HG03064 (cell line): ENCODE data around the gene R3HDM2.
"Not testable (repeated sequence)": the region's sequence is repeated elsewhere in the genome, so short reads cannot be mapped to it uniquely, and the experiment has no call there.

Experiments
- ATAC-seq: cut with Tn5 transposase; IDR thresholded peaks from one replicate; pipeline ENCODE4 v1.9.1; 2021; ENCODE audit warnings: low read depth; ENCODE audit not compliant: unreplicated experiment

R3HDM2 gene

DNA sequence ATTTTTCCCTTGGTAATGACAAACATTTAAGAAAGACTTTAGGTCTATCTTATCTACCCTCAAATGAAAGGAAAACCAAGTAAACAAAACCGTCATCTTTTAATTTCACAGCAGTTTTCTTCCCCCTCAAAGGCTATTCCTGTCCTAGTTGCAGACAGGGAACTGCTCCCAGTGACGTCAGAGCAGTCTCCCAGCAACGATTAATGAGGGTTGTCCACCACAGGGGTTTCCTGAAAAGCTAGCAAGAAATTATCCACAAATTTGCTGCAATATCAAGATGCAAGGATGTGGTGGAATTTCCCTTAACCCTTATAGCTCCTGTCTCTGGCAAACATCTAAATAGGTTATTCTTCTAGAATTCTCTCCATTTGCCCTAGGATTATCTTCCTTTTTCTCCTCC is 90.7 kb downstream of the R3HDM2 start:
- no peak for ATAC-seq

DNA sequence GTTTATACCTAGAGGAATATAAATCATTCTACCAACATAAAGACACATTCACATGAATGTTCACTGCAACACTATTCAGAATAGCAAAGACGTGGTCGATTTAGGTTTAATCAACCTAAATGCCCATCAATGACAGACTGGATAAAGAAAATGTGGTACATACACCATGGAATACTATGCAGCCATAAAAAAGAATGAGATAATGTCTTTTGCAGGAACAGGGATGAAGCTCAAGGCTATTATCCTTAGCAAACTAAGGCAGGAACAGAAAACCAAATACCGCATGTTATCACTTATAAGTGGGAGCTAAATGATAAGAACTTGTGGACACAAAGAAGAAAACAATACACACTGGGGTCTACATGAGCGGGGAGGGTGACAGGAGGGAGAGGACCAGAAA is 94.5 kb downstream of the R3HDM2 start:
- ATAC-seq = not testable (repeated sequence)

DNA sequence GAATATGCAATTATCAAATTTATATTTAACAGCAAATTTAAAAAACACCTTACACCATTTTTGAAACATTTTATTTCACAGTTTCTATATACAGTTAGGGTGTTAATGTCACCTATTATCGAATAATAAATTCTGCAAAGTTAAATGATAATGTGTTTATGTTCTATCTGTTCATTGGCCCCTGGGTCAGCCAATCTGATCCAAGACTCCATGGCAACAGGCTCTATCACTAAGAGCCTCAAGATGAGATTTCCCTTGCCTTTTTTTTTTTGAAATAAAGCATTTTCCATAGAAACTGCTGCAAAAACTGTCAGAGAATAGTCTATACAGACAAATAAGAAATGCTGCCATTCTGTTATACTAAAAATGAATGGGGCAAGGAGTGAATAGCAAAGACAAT is 96.6 kb downstream of the R3HDM2 start:
- ATAC-seq = no peak

GRCh38 chr12:57332646-57333312 is 98.1 kb downstream of the R3HDM2 start:
- no peak for ATAC-seq

DNA sequence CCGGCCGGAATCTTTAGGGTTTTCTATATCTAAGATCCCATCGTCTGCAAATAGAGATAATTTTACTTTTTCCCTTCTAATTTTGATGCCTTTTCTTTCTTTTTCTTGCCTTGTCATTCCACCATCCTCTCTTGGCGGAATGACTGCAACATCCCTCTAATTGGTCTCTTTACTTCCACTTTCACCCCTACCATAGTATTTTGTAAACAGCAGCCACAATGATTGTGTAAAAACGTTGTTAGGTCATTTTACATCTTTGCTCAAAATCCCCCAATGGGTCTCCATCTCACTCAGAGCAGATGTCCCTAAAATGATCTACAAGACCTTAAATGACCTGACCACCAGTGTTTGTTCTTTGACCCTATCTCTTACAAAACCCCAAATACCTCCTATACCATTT is 99.9 kb downstream of the R3HDM2 start:
- ATAC-seq = no peak

DNA sequence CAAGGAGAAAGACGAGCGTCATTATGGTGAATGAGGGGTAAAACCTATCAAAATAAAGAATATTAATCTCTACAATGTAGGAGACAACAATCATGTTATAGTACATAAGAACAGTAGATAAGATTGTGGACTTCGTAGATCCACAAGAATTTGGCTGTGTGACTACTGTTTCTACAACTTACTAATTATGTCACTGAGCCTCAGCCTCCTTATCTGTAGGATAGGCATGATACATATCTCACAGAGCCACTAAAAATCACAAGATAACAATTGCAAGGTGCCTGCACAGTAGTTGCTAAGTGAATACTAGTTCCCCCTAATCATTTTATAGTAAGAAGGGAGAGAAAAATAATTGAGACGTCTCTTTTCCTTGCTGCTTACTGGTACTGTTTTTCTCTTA is 101.6 kb downstream of the R3HDM2 start:
- no peak for ATAC-seq

DNA sequence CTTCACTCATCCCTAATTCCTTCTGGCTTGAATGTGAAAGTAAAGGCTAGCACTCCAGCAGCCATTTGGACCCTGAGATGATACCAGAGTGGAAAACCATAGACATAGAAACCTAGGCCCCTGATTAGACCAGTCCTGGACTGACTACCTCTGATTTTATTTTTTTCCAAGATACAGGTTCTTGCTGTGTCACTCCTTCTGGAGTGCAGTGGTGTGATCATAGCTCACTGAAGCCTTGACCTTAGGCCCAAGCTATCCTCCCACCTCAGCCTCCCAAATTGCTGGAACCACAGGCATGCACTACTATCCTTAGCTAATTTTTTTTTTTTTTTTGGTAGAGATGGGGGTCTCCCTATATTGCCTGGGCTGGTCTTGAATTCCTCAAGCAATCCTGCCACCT is 105.4 kb downstream of the R3HDM2 start:
- ATAC-seq = no peak

- no peak for ATAC-seq
Measured at GRCh38 chr12:57323416-57323815, 107.4 kb downstream of the R3HDM2 start.

GRCh38 chr12:57320639-57321038 is 110.2 kb downstream of the R3HDM2 start:
- no peak for ATAC-seq

GRCh38 chr12:57319678-57320469 is 111.0 kb downstream of the R3HDM2 start:
- ATAC-seq = no peak

GRCh38 chr12:57315681-57316080 is 115.2 kb downstream of the R3HDM2 start:
- ATAC-seq = no peak

GRCh38 chr12:57312287-57312686 is 118.6 kb downstream of the R3HDM2 start:
- ATAC-seq = not testable (repeated sequence)

DNA sequence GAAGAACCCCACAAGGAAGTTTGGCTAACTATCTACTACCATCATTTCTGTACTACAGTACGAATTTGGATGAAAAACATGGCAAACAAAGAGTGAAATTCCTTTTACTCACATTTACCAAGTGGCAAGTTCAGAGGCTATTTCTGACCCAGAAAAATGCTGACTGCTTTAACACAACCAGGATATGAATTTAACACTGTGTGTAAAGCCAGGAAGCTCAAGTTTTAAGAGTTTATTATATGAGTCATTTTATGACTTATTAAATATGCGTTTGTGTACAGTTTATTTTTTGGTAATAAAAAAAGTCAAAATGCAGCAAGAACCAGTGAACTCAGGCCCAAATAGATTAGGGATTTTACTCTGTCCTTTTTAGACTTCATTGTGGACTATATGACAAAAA is 121.4 kb downstream of the R3HDM2 start:
- ATAC-seq = no peak

- ATAC-seq = no peak
Measured at GRCh38 chr12:57300961-57301584, 129.8 kb downstream of the R3HDM2 start.

GRCh38 chr12:57299514-57300016 is 131.3 kb downstream of the R3HDM2 start:
- ATAC-seq = no peak

- no peak for ATAC-seq
Measured at GRCh38 chr12:57296291-57296690, 134.6 kb downstream of the R3HDM2 start.

GRCh38 chr12:57282073-57282472 is 148.8 kb downstream of the R3HDM2 start:
- not testable (repeated sequence) for ATAC-seq

DNA sequence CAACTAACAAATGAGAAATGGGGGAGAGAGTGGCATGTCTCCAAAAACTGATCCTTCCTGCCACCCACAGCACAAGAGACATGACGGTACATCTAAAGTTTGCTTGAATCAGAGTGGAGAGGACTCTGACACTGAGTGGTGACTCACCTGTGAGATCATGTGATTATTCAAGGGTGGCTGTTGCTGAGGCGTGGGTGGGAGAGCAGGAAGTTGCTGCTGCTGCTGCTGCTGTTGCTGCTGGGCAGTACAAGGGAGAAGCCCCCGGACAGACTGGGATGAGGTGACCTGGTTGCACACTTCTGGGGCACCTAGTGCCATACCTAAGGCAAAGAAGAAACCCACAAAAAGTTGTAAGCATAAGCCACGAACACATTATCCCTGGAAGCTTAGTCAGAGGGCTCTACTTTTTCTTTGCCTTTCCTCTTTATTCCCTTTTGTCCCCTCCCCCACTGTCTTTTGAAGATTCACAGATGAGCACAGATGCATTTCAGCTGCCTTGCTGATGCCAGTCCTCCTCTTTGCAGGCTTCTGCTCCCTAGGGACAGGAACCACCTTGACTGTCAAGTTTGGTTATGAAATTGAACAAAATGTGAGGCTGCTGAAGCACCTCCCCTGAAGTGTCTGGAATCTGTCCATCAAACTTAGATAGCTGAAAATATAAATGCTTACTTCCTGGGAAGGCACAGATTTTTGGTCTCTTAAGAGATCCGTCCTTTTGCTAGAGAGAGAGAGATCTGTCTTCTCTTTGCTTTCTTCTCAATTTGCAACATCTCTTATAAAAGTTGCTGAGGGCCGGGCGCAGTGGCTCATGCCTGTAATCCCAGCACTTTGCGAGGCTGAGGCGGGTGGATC is 150.4 kb downstream of the R3HDM2 start:
- peak; percentile 88 for ATAC-seq

- no peak for ATAC-seq
Measured at GRCh38 chr12:57278465-57279381, 152.1 kb downstream of the R3HDM2 start.
